HepG2 (cell line): ENCODE data around the gene ACSL3. TPM values are rescaled to one million over a fixed set of nuclear protein-coding genes. Genes with fewer than 3 reads are reported as not detected.

Source experiments
- ATAC-seq: fragments of 200-7000 bp; cut with Tn5 transposase; 3 replicates; pipeline ENCODE4 v1.9.1; 2020; ENCODE audit warnings: mild to moderate bottlenecking, moderate library complexity
- BruUV-seq: library from RNA; stranded (reverse); fragments of 400-500 nt; replicated peaks from 2 replicates; lab custom pipeline; 2021; lab: Mats Ljungman, UMichigan
- CTCF ChIA-PET: fragments of 300-600 bp; formaldehyde crosslinking; extraction: SDS; loops from one replicate; lab custom pipeline; 2021; ENCODE audit warnings: low total read pairs, inconsistent platforms, low intra/inter-chr PET ratio; lab: Yijun Ruan, JAX
- POLR2A ChIA-PET: fragments of 350-600 bp; sonication (Branson Sonifier 250); formaldehyde crosslinking; loops from one replicate; lab custom pipeline; 2020; ENCODE audit warnings: antibody characterized with exemption, inconsistent platforms; lab: Yijun Ruan, JAX
- DNase-seq: peaks from one replicate; pipeline ENCODE4 v3.0.0-alpha.2; 2015; ENCODE audit warnings: low spot score
- FAIRE-seq: peaks from 3 replicates; lab custom pipeline; 2011; peaks lifted over from hg19 to GRCh38; lab: Jason Lieb, UNC
- H2AFZ ChIP-seq: one replicate; pipeline ENCODE4 v1.6.1; 2011; ENCODE audit warnings: low read length, inconsistent platforms
- H3K27ac ChIP-seq: fragments of 300-600 bp; 3 replicates; pipeline ENCODE4 v1.8.0; 2011; ENCODE audit warnings: mixed run types, mild to moderate bottlenecking, mixed read lengths, low read length, inconsistent platforms; ENCODE audit not compliant: insufficient read depth; ENCODE audit errors: extremely low read length
- H3K27me3 ChIP-seq, 2 experiments: fragments of 200-600 bp in 1 of 2; 2 replicates in 1 of 2; 3 replicates in 1 of 2; pipeline versions ENCODE4 v1.6.0 to v1.8.0; 2011; ENCODE audit warnings: low read length in 2 of 2, mild to moderate bottlenecking in 2 of 2, moderate library complexity in 2 of 2, inconsistent platforms in 1 of 2; ENCODE audit not compliant: insufficient read depth in 2 of 2, control insufficient read depth in 1 of 2
- H3K36me3 ChIP-seq, 2 experiments: fragments of 200-600 bp in 1 of 2; replicated peaks in 1 of 2; 2 replicates in 1 of 2; 3 replicates in 1 of 2; pipeline versions ENCODE4 v1.5.1 to v1.8.0; 2011; ENCODE audit warnings: low read length in 2 of 2, inconsistent platforms in 1 of 2; ENCODE audit not compliant: insufficient read depth in 2 of 2, control insufficient read depth in 1 of 2
- H3K4me1 ChIP-seq: 2 replicates; pipeline ENCODE4 v1.5.1; 2012; ENCODE audit warnings: low read length, inconsistent platforms; ENCODE audit not compliant: insufficient read depth
- H3K4me2 ChIP-seq: 2 replicates; pipeline ENCODE4 v1.6.0; 2011; ENCODE audit warnings: low read depth, low read length, inconsistent platforms
- H3K4me3 ChIP-seq, 3 experiments: fragments of 200-600 bp in 1 of 3; sonication (generic), shearing (Covaris generic) in 1 of 3; replicated peaks in 1 of 3; 2 replicates each; pipeline ENCODE4 v1.5.1; 2011 to 2016; ENCODE audit warnings: low read length in 3 of 3, inconsistent platforms in 2 of 3, low read depth in 2 of 3, mild to moderate bottlenecking in 2 of 3, control low read depth in 1 of 3, mixed read lengths in 1 of 3; ENCODE audit not compliant: insufficient read depth in 1 of 3
- H3K79me2 ChIP-seq: one replicate; pipeline ENCODE4 v1.6.1; 2011; ENCODE audit warnings: low read length, inconsistent platforms; ENCODE audit not compliant: insufficient read depth
- H3K9ac ChIP-seq: 2 replicates; pipeline ENCODE4 v1.6.0; 2011; ENCODE audit warnings: mild to moderate bottlenecking, low read depth, low read length, inconsistent platforms; ENCODE audit not compliant: insufficient read depth
- H3K9me3 ChIP-seq: 2 replicates; pipeline ENCODE4 v1.5.1; 2012; ENCODE audit warnings: mild to moderate bottlenecking, low read length
- H4K20me1 ChIP-seq: 2 replicates; pipeline ENCODE4 v1.6.0; 2011; ENCODE audit warnings: inconsistent platforms, mild to moderate bottlenecking, low read length, moderate library complexity; ENCODE audit not compliant: insufficient read depth
- HOMEZ ChIP-seq: IDR thresholded peaks from 2 replicates; pipeline ENCODE4 v1.6.1; 2016; ENCODE audit warnings: low read depth
- JUN ChIP-seq: sonication (generic); formaldehyde crosslinking; IDR thresholded peaks from 2 replicates; pipeline ENCODE4 v1.4.0; 2020; ENCODE audit warnings: mild to moderate bottlenecking, missing genetic modification reagents
- LCORL ChIP-seq, 2 experiments: fragments of 450-650 bp in 1 of 2; sonication (generic) in 1 of 2; formaldehyde crosslinking in 1 of 2; IDR thresholded peaks; 2 replicates each; pipeline versions ENCODE4 v1.5.0 to v1.6.1; 2017 to 2020; ENCODE audit warnings: antibody characterized with exemption in 1 of 2, missing genetic modification reagents in 1 of 2
- RCOR2 ChIP-seq: IDR thresholded peaks from 2 replicates; pipeline ENCODE4 v1.6.1; 2016; ENCODE audit warnings: missing biosample characterization, missing genetic modification reagents
- TCF12 ChIP-seq, 2 experiments: fragments of 450-650 bp in 1 of 2; sonication (generic) in 1 of 2; formaldehyde crosslinking in 1 of 2; IDR thresholded peaks; 2 replicates each; pipeline versions ENCODE4 v1.6.1 to v1.8.0; 2017 to 2022; ENCODE audit warnings: antibody characterized with exemption in 1 of 2, mild to moderate bottlenecking in 1 of 2, missing genetic modification reagents in 1 of 2, moderate library complexity in 1 of 2
- TSC22D2 ChIP-seq: sonication (generic); formaldehyde crosslinking; IDR thresholded peaks from 2 replicates; pipeline ENCODE4 v1.5.1; 2020; ENCODE audit warnings: missing genetic modification reagents, mild to moderate bottlenecking, borderline replicate concordance
- ZFY ChIP-seq: sonication (generic); formaldehyde crosslinking; IDR thresholded peaks from 2 replicates; pipeline ENCODE4 v1.4.0; 2020; ENCODE audit warnings: missing genetic modification reagents
- ZIK1 ChIP-seq: sonication (generic); formaldehyde crosslinking; IDR thresholded peaks from 2 replicates; pipeline ENCODE4 v1.5.0; 2020; ENCODE audit warnings: mild to moderate bottlenecking, low read depth, missing genetic modification reagents, borderline replicate concordance
- ZNF512 ChIP-seq: sonication (generic); formaldehyde crosslinking; IDR thresholded peaks from 2 replicates; pipeline ENCODE4 v1.4.0; 2020; ENCODE audit warnings: mild to moderate bottlenecking, missing genetic modification reagents
- ZNF781 ChIP-seq: sonication (generic); formaldehyde crosslinking; IDR thresholded peaks from 2 replicates; pipeline ENCODE4 v1.5.1; 2020; ENCODE audit warnings: borderline replicate concordance, mild to moderate bottlenecking, missing genetic modification reagents; ENCODE audit errors: not compliant biosample characterization
- ZSCAN9 ChIP-seq: IDR thresholded peaks from 2 replicates; pipeline ENCODE4 v1.6.1; 2016; ENCODE audit warnings: borderline replicate concordance
- in situ Hi-C: cut with HindIII; loops from 2 replicates; pipeline ENCODE4 v1.10.0; 2017; ENCODE audit warnings: low pct_unique_long_range_greater_than_20kb; ENCODE audit not compliant: extremely low pct_ligation_motif_present
- intact Hi-C: fragments of 100-400 bp; cut with micrococcal nuclease; formaldehyde crosslinking; loops from one replicate; pipeline ENCODE4 v1.10.0; 2022; ENCODE audit not compliant: unreplicated experiment
- polyA plus RNA-seq, 8 experiments: library from polyadenylated mRNA; depleted of rRNA in 3 of 8; stranded (reverse) in 7 of 8; unstranded in 1 of 8; fragments of >200 nt; fragmentation: Illumina TruSeq in 4 of 8; extraction: Trizol in 4 of 8; gene quantifications; 2 replicates each; pipeline versions ENCODE4 v1.2.1 to v1.2.3, GENCODE V29; 2011 to 2016; ENCODE audit warnings: low read depth in 4 of 8, missing spikeins in 1 of 8, mixed read lengths in 1 of 8; ENCODE audit not compliant: insufficient read depth in 1 of 8
- total RNA-seq, 5 experiments: library from RNA; depleted of rRNA; stranded (reverse); fragments of >200 nt; fragmentation: Illumina TruSeq; extraction: Trizol; gene quantifications; 2 replicates each; pipeline ENCODE4 v1.2.3, GENCODE V29; 2016; ENCODE audit warnings: low read depth in 1 of 5

ACSL3 gene
- total and polyA plus RNA-seq, 2 of the 13 experiments (the other 11 are each of a cell fraction or from before 2014, with no cell fraction given): 305 to 365 TPM

- Histone ChIP-seq H3K79me2 (no peaks in the 10 kb centered on the region), H3K4me1 (peaks cover 9% of the 10 kb centered on the region; the same call in 1 of the 2 replicates), H3K27ac (no peak overlapping the region), H3K4me3 (no peak overlapping the region), H4K20me1 (no peaks in the 10 kb centered on the region), H2AFZ (no peak overlapping the region), H3K9me3 (no peaks in the 10 kb centered on the region), H3K4me2 (no peak overlapping the region), H3K9ac (no peak overlapping the region), H3K27me3 (peaks cover 0 to 9% of the 10 kb centered on the region in 2 experiments; a peak in 1 of 5 replicates), H3K36me3 (no peaks in the 10 kb centered on the region)
- in situ Hi-C loops (no loop called here), intact Hi-C loops (no loop called here)
- no TSS peak for BruUV-seq
- FAIRE-seq (no peak), ATAC-seq (no peak), DNase-seq (no peak)
- ChIA-PET CTCF (no interaction called here), POLR2A (no interaction called here)
- TF ChIP-seq TCF12 (IDR thresholded peaks at IDR 0.05): no peak
- TF ChIP-seq TCF12 (CRISPR knock-in tag; IDR thresholded peaks at IDR 0.05): no peak
- TF ChIP-seq RCOR2 (CRISPR knock-in tag): no peak
- no peak for TF ChIP-seq ZIK1 (CRISPR knock-in tag)
- no peak for TF ChIP-seq HOMEZ (CRISPR knock-in tag)
- TF ChIP-seq TSC22D2: no peak
- TF ChIP-seq ZFY: no peak
- TF ChIP-seq JUN (CRISPR knock-in tag): no peak
- no peak for TF ChIP-seq ZNF781 (CRISPR knock-in tag)
- TF ChIP-seq LCORL (IDR thresholded peaks at IDR 0.05): no peak
- TF ChIP-seq LCORL (CRISPR knock-in tag; IDR thresholded peaks at IDR 0.05): no peak
- TF ChIP-seq ZSCAN9 (CRISPR knock-in tag): no peak
- TF ChIP-seq ZNF512 (CRISPR knock-in tag): no peak
Observed at GRCh38 chr2:222978850-222979249, 118.0 kb downstream of the ACSL3 start.
